CD4-positive, alpha-beta T cell treated with Interleukin-6 at 100 ng/mL for 8 hours (primary cell): ENCODE results near the gene CAPN12.
"Not testable (repeated sequence)": the region's sequence is repeated elsewhere in the genome, so short reads cannot be mapped to it uniquely, and the experiment has no call there.

Source experiments
- DNase-seq: peaks from one replicate; pipeline ENCODE4 v3.0.0-alpha.2; 2020; ENCODE audit warnings: mixed read lengths, low spot score

Gene CAPN12

GRCh38 chr19:38770228-38770948 is 26.1 kb upstream of the CAPN12 start:
- not testable (repeated sequence) for DNase-seq

- peak; percentile 88 for DNase-seq
These were observed 25.4 kb upstream of the CAPN12 start for GRCh38 chr19:38769635-38770211.

- no peak for DNase-seq
These were observed 22.2 kb upstream of the CAPN12 start for GRCh38 chr19:38766276-38767047.

- DNase-seq = no peak
These were observed 20.9 kb upstream of the CAPN12 start for GRCh38 chr19:38765214-38765613.

GRCh38 chr19:38763795-38764220 is 19.5 kb upstream of the CAPN12 start:
- no peak for DNase-seq

GRCh38 chr19:38761884-38762389 is 17.7 kb upstream of the CAPN12 start:
- not testable (repeated sequence) for DNase-seq

GRCh38 chr19:38760805-38761517 is 16.7 kb upstream of the CAPN12 start:
- not testable (repeated sequence) for DNase-seq

- DNase-seq = no peak
These were observed 15.3 kb upstream of the CAPN12 start for GRCh38 chr19:38759590-38760003.

- DNase-seq = not testable (repeated sequence)
These were observed 9.9 kb upstream of the CAPN12 start for GRCh38 chr19:38754196-38754595.

- not testable (repeated sequence) for DNase-seq
These were observed 9.5 kb upstream of the CAPN12 start for GRCh38 chr19:38753783-38754182.

- DNase-seq = no peak
These were observed 1.0 kb upstream of the CAPN12 start for GRCh38 chr19:38745316-38745715.

GRCh38 chr19:38744874-38745273 is 600 bp upstream of the CAPN12 start:
- DNase-seq = no peak

- no peak for DNase-seq
These were observed 628 bp downstream of the CAPN12 start for GRCh38 chr19:38743394-38744297.

- no peak for DNase-seq
These were observed 1.4 kb downstream of the CAPN12 start for GRCh38 chr19:38742906-38743305.

GRCh38 chr19:38742296-38742695 is 2.0 kb downstream of the CAPN12 start:
- no peak for DNase-seq

GRCh38 chr19:38741670-38742069 is 2.6 kb downstream of the CAPN12 start:
- DNase-seq = no peak

GRCh38 chr19:38740932-38741331 is 3.3 kb downstream of the CAPN12 start:
- DNase-seq = no peak

- no peak for DNase-seq
These were observed 4.0 kb downstream of the CAPN12 start for GRCh38 chr19:38740257-38740592.

GRCh38 chr19:38739440-38740256 is 4.6 kb downstream of the CAPN12 start:
- DNase-seq = no peak
